Pancreas (tissue), 10 donors: ENCODE results near the gene UQCC2. TPM values are rescaled to one million over a fixed set of nuclear protein-coding genes. Genes with fewer than 3 reads are reported as not detected.
A peak's percentile ranks its signal among the peaks of the same experiment; 100 is the strongest.

Experiments used
- ATAC-seq, 4 donors: fragments of 200-7000 bp; cut with Tn5 transposase; one replicate each; pipeline versions ENCODE4 v1.8.0 to v1.9.1; 2020; ENCODE audit warnings: mild to moderate bottlenecking in 4 of 4, moderate library complexity in 4 of 4
- DNase-seq, 6 donors: peaks; one replicate each; pipeline ENCODE4 v3.0.0-alpha.2; 2020
- FAIRE-seq: peaks from 2 replicates; lab custom pipeline; 2012; peaks lifted over from hg19 to GRCh38; lab: Jason Lieb, UNC
- H3K27ac ChIP-seq, 4 donors: fragments of 200-600 bp; sonication (generic); 1 replicate in 3 of 4; 2 replicates in 1 of 4; pipeline versions ENCODE4 v1.5.0 to v1.8.0; 2020
- H3K27me3 ChIP-seq, 4 donors: fragments of 200-600 bp; one replicate each; pipeline ENCODE4 v1.8.0; 2021
- H3K36me3 ChIP-seq, 3 donors: fragments of 200-600 bp; sonication (generic) in 1 of 3; one replicate each; pipeline versions ENCODE4 v1.5.0 to v1.8.0; 2020 to 2021
- H3K4me1 ChIP-seq, 3 donors: fragments of 200-600 bp; one replicate each; pipeline ENCODE4 v1.8.0; 2021
- H3K4me3 ChIP-seq, 4 donors: fragments of 200-600 bp; sonication (generic) in 2 of 4; one replicate each; pipeline versions ENCODE4 v1.5.0 to v1.8.0; 2020 to 2021
- H3K9me3 ChIP-seq, 4 donors: fragments of 200-600 bp; one replicate each; pipeline ENCODE4 v1.8.0; 2021
- WGBS, 2 donors: extraction: QIAGEN DNeasy Blood & Tissue Kit; methylation state at CpG; one replicate each; pipeline ENCODE4 v1.1.7; 2013; 5-methylcytosine and 5-hydroxymethylcytosine counted together
- intact Hi-C, 3 donors: fragments of 100-400 bp; cut with DNase I; formaldehyde crosslinking; loops; one replicate each; pipeline versions ENCODE4 v1.11.1 to v1.14.2; 2022
- polyA plus RNA-seq, 2 donors: library from polyadenylated mRNA; stranded (reverse); fragments of 200-250 nt; gene quantifications; one replicate each; pipeline ENCODE4 v1.2.3, GENCODE V29; 2013
- total RNA-seq, 6 donors: library from RNA; stranded (reverse); fragmentation: NEBNext Ultra II Directional in 4 of 6; extraction: Animal tissue kit (Norgen Biotek cat#: 25700) in 4 of 6; gene quantifications; one replicate each; pipeline versions ENCODE4 v1.2.1 to v1.2.4, GENCODE V29; 2021 to 2023
- TF ChIP-seq, protein P1 (sequence below), 4 donors: fragments of 200-600 bp; sonication (generic) in 3 of 4; IDR thresholded peaks; one replicate each; pipeline versions ENCODE4 v1.5.0 to v1.8.0; 2021; ENCODE audit warnings: antibody characterized with exemption in 4 of 4
- donor health status: healthy with polysubstance abuse.
- donor health status: DM: no; HTN: no; CAD: no; lungs with moderate emphysema.
- donor health status: DM: no; HTN: no; CAD: no.
- donor health status: control.
- donor health status: control.
- donor health status: Bipolar disorder and iron deficiency.
- donor health status: DM: yes; HTN: yes; CAD: no.
- donor health status: DM: no; HTN: no; CAD: no.
- donor health status: DM: no; HTN: no; CAD: no.
- donor health status: DM: yes; HTN: yes; CAD: no.

The UQCC2 gene
- total and polyA plus RNA-seq, 8 donors = 13.9 to 58.9 (median 28.6) TPM

GRCh38 chr6:33751771-33752645, 40.5 kb upstream of the UQCC2 start:
- FAIRE-seq = no peak
- Histone ChIP-seq H3K4me1 (no peaks in the 10 kb centered on the region), H3K4me3 (no peak overlapping the region), H3K27me3 (no peaks in the 10 kb centered on the region), H3K27ac (no peak overlapping the region), H3K9me3 (no peaks in the 10 kb centered on the region), H3K36me3 (no peaks in the 10 kb centered on the region)
- intact Hi-C loops = no loop called here
- ATAC-seq = peak in 3 of 4 donors; percentile 27 to 57 (median 54)
- TF ChIP-seq, protein P1, sequence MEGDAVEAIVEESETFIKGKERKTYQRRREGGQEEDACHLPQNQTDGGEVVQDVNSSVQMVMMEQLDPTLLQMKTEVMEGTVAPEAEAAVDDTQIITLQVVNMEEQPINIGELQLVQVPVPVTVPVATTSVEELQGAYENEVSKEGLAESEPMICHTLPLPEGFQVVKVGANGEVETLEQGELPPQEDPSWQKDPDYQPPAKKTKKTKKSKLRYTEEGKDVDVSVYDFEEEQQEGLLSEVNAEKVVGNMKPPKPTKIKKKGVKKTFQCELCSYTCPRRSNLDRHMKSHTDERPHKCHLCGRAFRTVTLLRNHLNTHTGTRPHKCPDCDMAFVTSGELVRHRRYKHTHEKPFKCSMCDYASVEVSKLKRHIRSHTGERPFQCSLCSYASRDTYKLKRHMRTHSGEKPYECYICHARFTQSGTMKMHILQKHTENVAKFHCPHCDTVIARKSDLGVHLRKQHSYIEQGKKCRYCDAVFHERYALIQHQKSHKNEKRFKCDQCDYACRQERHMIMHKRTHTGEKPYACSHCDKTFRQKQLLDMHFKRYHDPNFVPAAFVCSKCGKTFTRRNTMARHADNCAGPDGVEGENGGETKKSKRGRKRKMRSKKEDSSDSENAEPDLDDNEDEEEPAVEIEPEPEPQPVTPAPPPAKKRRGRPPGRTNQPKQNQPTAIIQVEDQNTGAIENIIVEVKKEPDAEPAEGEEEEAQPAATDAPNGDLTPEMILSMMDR (IDR thresholded peaks at IDR 0.05) = no peak
- DNase-seq = peak in 1 of 6 donors; percentile 35
- WGBS, 2 donors = 66 to 67% methylated on average over 15 of the region's 15 CpGs

GRCh38 chr6:33750244-33750991, 38.9 kb upstream of the UQCC2 start:
- ATAC-seq = peak in 1 of 4 donors; percentile 24
- Histone ChIP-seq H3K9me3 (no peaks in the 10 kb centered on the region), H3K4me3 (no peak overlapping the region), H3K27ac (no peak overlapping the region), H3K27me3 (no peaks in the 10 kb centered on the region), H3K4me1 (no peaks in the 10 kb centered on the region), H3K36me3 (no peaks in the 10 kb centered on the region)
- intact Hi-C loops = no loop called here
- no peak for DNase-seq
- TF ChIP-seq, protein P1 (IDR thresholded peaks at IDR 0.05) = no peak
- 56 to 84% methylated on average over 11 of the region's 11 CpGs for WGBS, 2 donors
- FAIRE-seq = no peak

GRCh38 chr6:33749401-33749800, 37.9 kb upstream of the UQCC2 start:
- no peak for DNase-seq
- no peak overlapping the region for H3K4me3 ChIP-seq
- H3K27ac ChIP-seq = no peak overlapping the region
- whole genome bisulfite sequencing, 2 donors = 83 to 90% methylated on average over 7 of the region's 7 CpGs
- FAIRE-seq = no peak
- no peaks in the 10 kb centered on the region for H3K9me3 ChIP-seq
- TF ChIP-seq, protein P1 (IDR thresholded peaks at IDR 0.05) = no peak
- H3K4me1 ChIP-seq = peaks cover 0 to 5% (median 0%) of the 10 kb centered on the region in 3 donors
- intact Hi-C loops = no loop called here
- no peaks in the 10 kb centered on the region for H3K27me3 ChIP-seq
- ATAC-seq = no peak
- H3K36me3 ChIP-seq = no peaks in the 10 kb centered on the region

DNA sequence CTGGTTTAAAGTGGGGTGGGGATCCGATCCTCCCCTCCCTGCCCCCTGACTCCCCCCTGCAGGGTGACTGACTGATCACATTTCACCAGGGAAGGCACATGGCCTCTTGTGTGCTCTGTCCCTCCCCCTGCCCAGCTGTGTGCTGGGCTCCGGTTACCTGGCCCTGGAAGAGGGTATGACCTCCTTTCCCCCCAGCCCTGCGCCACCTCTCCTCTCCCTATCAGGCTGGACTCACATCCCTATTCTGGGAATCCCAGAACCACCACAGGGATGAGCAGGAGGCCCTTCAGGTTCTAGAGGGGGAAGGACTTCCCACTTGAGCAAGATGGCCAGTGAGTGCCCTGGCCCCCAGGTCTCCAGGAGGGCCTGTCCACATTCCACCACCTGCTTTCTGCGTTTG, 37.3 kb upstream of the UQCC2 start:
- DNase-seq (no peak), ATAC-seq (no peak), FAIRE-seq (no peak)
- no peak overlapping the region for H3K27ac ChIP-seq
- no peaks in the 10 kb centered on the region for H3K9me3 ChIP-seq
- TF ChIP-seq, protein P1 (IDR thresholded peaks at IDR 0.05) = no peak
- intact Hi-C loops = no loop called here
- no peaks in the 10 kb centered on the region for H3K36me3 ChIP-seq
- WGBS, 2 donors = 84 to 91% methylated on average over 3 to 4 of the region's 4 CpGs
- H3K27me3 ChIP-seq = no peaks in the 10 kb centered on the region
- no peak overlapping the region for H3K4me3 ChIP-seq
- H3K4me1 ChIP-seq = peaks cover 0 to 5% (median 4%) of the 10 kb centered on the region in 3 donors
